ENCODE measurements around the gene PSMB9. TPM values are rescaled to one million over a fixed set of nuclear protein-coding genes. Genes with fewer than 3 reads are reported as not detected.
A peak's percentile ranks its signal among the peaks of the same experiment; 100 is the strongest.

Gene PSMB9
- total RNA-seq, 2 donors from 2014 or later, result 4.6 to 14.5 TPM

- intact Hi-C loops (cut with DNase I), result no loop called here
These were observed 38.9 kb upstream of the PSMB9 start for GRCh38 chr6:32815115-32815514.

GRCh38 chr6:32815996-32816395 lies 38.0 kb upstream of the PSMB9 start:
- no peak for ATAC-seq
- no peak overlapping the region for H3K27ac ChIP-seq

More at GRCh38 chr6:32815115-32815514, 38.9 kb upstream of the PSMB9 start:
- WGBS, 2 donors, result 67 to 71% methylated on average over 5 of the region's 5 CpGs
- Histone ChIP-seq H3K36me3 (replicated peaks in 1 of 2; ENCODE audit: insufficient read depth in 1 of 2, low read depth in 2 of 2) (no peaks in the 10 kb centered on the region), H3K27me3 (no peaks in the 10 kb centered on the region), H3K4me1 (no peaks in the 10 kb centered on the region), H3K9me3 (no peaks in the 10 kb centered on the region), H3K4me3 (no peak overlapping the region), H3K27ac (no peak overlapping the region)
- ATAC-seq, result peak; percentile 50
- TF ChIP-seq CTCF (IDR thresholded peaks at IDR 0.05), result no peak
- TF ChIP-seq POLR2A (IDR thresholded peaks at IDR 0.05), result no peak
- DNase-seq, result peak in 1 of 4 donors; percentile 14

GRCh38 chr6:32816746-32817204 lies 37.2 kb upstream of the PSMB9 start, which contains the start of gene HLA-DOB:
Gene HLA-DOB (minus strand): TSS chr6:32817002. CDS start chr6:32816951, 51 bp downstream.
- ATAC-seq, result peak; percentile 45
- no peaks in the 10 kb centered on the region for H3K36me3 ChIP-seq (replicated peaks in 1 of 2; ENCODE audit: insufficient read depth in 1 of 2, low read depth in 2 of 2)
- no peak for DNase-seq
- no peak for TF ChIP-seq POLR2A (IDR thresholded peaks at IDR 0.05)
- no peak for TF ChIP-seq CTCF (IDR thresholded peaks at IDR 0.05)
- H3K9me3 ChIP-seq, result no peaks in the 10 kb centered on the region
- H3K27me3 ChIP-seq, result no peaks in the 10 kb centered on the region
- no peak within 1 kb of the TSS for H3K4me3 ChIP-seq
- H3K4me1 ChIP-seq, result no peaks in the 10 kb centered on the region
- WGBS, 2 donors, result 56 to 59% methylated on average over 3 of the region's 3 CpGs
- intact Hi-C loops (cut with DNase I), result no loop called here
- H3K27ac ChIP-seq, result no peak within 1 kb of the TSS

More at GRCh38 chr6:32815996-32816395, 38.0 kb upstream of the PSMB9 start:
- no peak for DNase-seq
- no peaks in the 10 kb centered on the region for H3K4me1 ChIP-seq
- 80 to 81% methylated on average over 2 of the region's 2 CpGs for WGBS, 2 donors
- H3K36me3 ChIP-seq (replicated peaks in 1 of 2; ENCODE audit: insufficient read depth in 1 of 2, low read depth in 2 of 2), result no peaks in the 10 kb centered on the region
- H3K4me3 ChIP-seq, result no peak overlapping the region
- TF ChIP-seq CTCF (IDR thresholded peaks at IDR 0.05) (no peak), POLR2A (IDR thresholded peaks at IDR 0.05) (no peak)
- no peaks in the 10 kb centered on the region for H3K27me3 ChIP-seq
- intact Hi-C loops (cut with DNase I), result no loop called here
- H3K9me3 ChIP-seq, result no peaks in the 10 kb centered on the region

GRCh38 chr6:32818867-32819266 lies 35.1 kb upstream of the PSMB9 start:
- H3K4me3 ChIP-seq, result no peak overlapping the region
- intact Hi-C loops (cut with DNase I), result no loop called here
- 45 to 58% methylated on average over 2 of the region's 2 CpGs for WGBS, 2 donors
- DNase-seq (no peak), ATAC-seq (no peak)
- TF ChIP-seq POLR2A (IDR thresholded peaks at IDR 0.05), result no peak
- no peak for TF ChIP-seq CTCF (IDR thresholded peaks at IDR 0.05)
- H3K27me3 ChIP-seq, result no peaks in the 10 kb centered on the region
- H3K4me1 ChIP-seq, result no peaks in the 10 kb centered on the region
- no peaks in the 10 kb centered on the region for H3K36me3 ChIP-seq (replicated peaks in 1 of 2; ENCODE audit: insufficient read depth in 1 of 2, low read depth in 2 of 2)
- H3K27ac ChIP-seq, result no peak overlapping the region
- H3K9me3 ChIP-seq, result no peaks in the 10 kb centered on the region

GRCh38 chr6:32819729-32820128 lies 34.3 kb upstream of the PSMB9 start:
- Histone ChIP-seq H3K27ac (no peak overlapping the region), H3K36me3 (replicated peaks in 1 of 2; ENCODE audit: insufficient read depth in 1 of 2, low read depth in 2 of 2) (no peaks in the 10 kb centered on the region), H3K27me3 (no peaks in the 10 kb centered on the region), H3K4me1 (no peaks in the 10 kb centered on the region), H3K9me3 (no peaks in the 10 kb centered on the region), H3K4me3 (no peak overlapping the region)
- 64 to 69% methylated on average over 3 of the region's 3 CpGs for WGBS, 2 donors
- no peak for TF ChIP-seq CTCF (IDR thresholded peaks at IDR 0.05)
- no peak for TF ChIP-seq POLR2A (IDR thresholded peaks at IDR 0.05)
- ATAC-seq (no peak), DNase-seq (no peak)
- intact Hi-C loops (cut with DNase I), result no loop called here
